DOHH2 (cell line): Measurements from ENCODE around the gene LHX6.

Experiments used
- H3F3A ChIP-seq: fragments of 200-600 bp; sonication (generic), shearing (Covaris generic); 2 replicates; pipeline ENCODE4 v1.6.0; 2016; ENCODE audit warnings: antibody characterized with exemption, mild to moderate bottlenecking; ENCODE audit not compliant: control insufficient read depth, insufficient read depth
- H3K27ac ChIP-seq: fragments of 200-600 bp; sonication (generic); 2 replicates; pipeline ENCODE4 v1.5.1; 2014; ENCODE audit warnings: low read depth, mild to moderate bottlenecking, low read length, moderate library complexity
- H3K27me3 ChIP-seq: fragments of 200-600 bp; sonication (generic); 2 replicates; pipeline ENCODE4 v1.6.1; 2014; ENCODE audit warnings: mild to moderate bottlenecking, low read length, mixed read lengths; ENCODE audit not compliant: control insufficient read depth
- H3K36me3 ChIP-seq: fragments of 200-600 bp; sonication (generic); 2 replicates; pipeline ENCODE4 v1.6.1; 2014; ENCODE audit warnings: mild to moderate bottlenecking, low read length, moderate library complexity, mixed read lengths; ENCODE audit not compliant: control insufficient read depth
- H3K4me1 ChIP-seq: fragments of 200-600 bp; sonication (generic); 2 replicates; pipeline ENCODE4 v1.6.1; 2014; ENCODE audit warnings: mild to moderate bottlenecking, low read length, mixed read lengths; ENCODE audit not compliant: control insufficient read depth
- H3K4me2 ChIP-seq: fragments of 200-600 bp; sonication (generic); 2 replicates; pipeline ENCODE4 v1.6.0; 2014; ENCODE audit warnings: mild to moderate bottlenecking, low read length, moderate library complexity
- H3K4me3 ChIP-seq: fragments of 200-600 bp; sonication (generic); 2 replicates; pipeline ENCODE4 v1.5.1; 2014; ENCODE audit warnings: mild to moderate bottlenecking, low read length, mixed read lengths
- H3K79me2 ChIP-seq: fragments of 200-600 bp; sonication (generic); 2 replicates; pipeline ENCODE4 v1.6.1; 2014; ENCODE audit warnings: mild to moderate bottlenecking, low read length, mixed read lengths; ENCODE audit not compliant: control insufficient read depth
- H3K9me2 ChIP-seq: fragments of 200-600 bp; sonication (generic); replicated peaks from 2 replicates; pipeline ENCODE4 v1.6.1; 2014; ENCODE audit warnings: mild to moderate bottlenecking, low read length, mixed read lengths; ENCODE audit not compliant: control insufficient read depth
- H3K9me3 ChIP-seq: fragments of 200-600 bp; sonication (generic); 2 replicates; pipeline ENCODE4 v1.6.1; 2014; ENCODE audit warnings: antibody characterized with exemption, low read length, mixed read lengths; ENCODE audit not compliant: control insufficient read depth, insufficient read depth
- H4K20me1 ChIP-seq: fragments of 200-600 bp; sonication (generic); 2 replicates; pipeline ENCODE4 v1.6.0; 2014; ENCODE audit warnings: low read depth, mild to moderate bottlenecking, antibody characterized with exemption, low read length, moderate library complexity; ENCODE audit not compliant: control insufficient read depth, insufficient read depth
- CTCF ChIP-seq: fragments of 200-600 bp; sonication (generic); IDR thresholded peaks from one replicate; pipeline ENCODE4 v1.5.1; 2014; ENCODE audit warnings: antibody characterized with exemption, mild to moderate bottlenecking, low read depth, low read length; ENCODE audit not compliant: poor library complexity, severe bottlenecking
- EZH2phosphoT487 ChIP-seq: fragments of 200-600 bp; sonication (generic); IDR thresholded peaks from 2 replicates; pipeline ENCODE4 v1.6.1; 2017; ENCODE audit warnings: borderline replicate concordance, mild to moderate bottlenecking, antibody characterized with exemption, low read length, moderate library complexity, mixed read lengths

The LHX6 gene

GRCh38 chr9:122192261-122192875, 36.4 kb downstream of the LHX6 start:
- Histone ChIP-seq H3K9me3 (no peaks in the 10 kb centered on the region), H3K4me1 (no peaks in the 10 kb centered on the region), H3K9me2 (no peaks in the 10 kb centered on the region), H3K27ac (no peak overlapping the region), H3K79me2 (no peaks in the 10 kb centered on the region), H3K4me2 (no peak overlapping the region), H3K36me3 (no peaks in the 10 kb centered on the region), H3K4me3 (no peak overlapping the region), H3K27me3 (peaks cover 6% of the 10 kb centered on the region; the same call in 1 of the 2 replicates), H3F3A (no peaks in the 10 kb centered on the region), H4K20me1 (no peaks in the 10 kb centered on the region)
- TF ChIP-seq CTCF = no peak
- no peak for TF ChIP-seq EZH2phosphoT487

GRCh38 chr9:122191584-122191983, 37.2 kb downstream of the LHX6 start:
- TF ChIP-seq EZH2phosphoT487 (no peak), CTCF (no peak)
- Histone ChIP-seq H3K4me3 (no peak overlapping the region), H3K36me3 (no peaks in the 10 kb centered on the region), H3K9me3 (no peaks in the 10 kb centered on the region), H3K9me2 (no peaks in the 10 kb centered on the region), H3K27ac (no peak overlapping the region), H3K27me3 (peaks cover 6% of the 10 kb centered on the region; the same call in 1 of the 2 replicates), H3K79me2 (no peaks in the 10 kb centered on the region), H3K4me2 (no peak overlapping the region), H4K20me1 (no peaks in the 10 kb centered on the region), H3F3A (no peaks in the 10 kb centered on the region), H3K4me1 (no peaks in the 10 kb centered on the region)

GRCh38 chr9:122190597-122191381, 38.0 kb downstream of the LHX6 start:
- no peak for TF ChIP-seq CTCF
- no peak for TF ChIP-seq EZH2phosphoT487
- Histone ChIP-seq H3K4me1 (no peaks in the 10 kb centered on the region), H4K20me1 (no peaks in the 10 kb centered on the region), H3K27ac (no peak overlapping the region), H3K27me3 (peaks cover 6% of the 10 kb centered on the region; the same call in 1 of the 2 replicates), H3K9me3 (no peaks in the 10 kb centered on the region), H3K36me3 (no peaks in the 10 kb centered on the region), H3F3A (no peaks in the 10 kb centered on the region), H3K79me2 (no peaks in the 10 kb centered on the region), H3K4me2 (no peak overlapping the region), H3K9me2 (no peaks in the 10 kb centered on the region), H3K4me3 (no peak overlapping the region)
